ENCODE results near the gene ZNF205. TPM values are rescaled to one million over a fixed set of nuclear protein-coding genes. Genes with fewer than 3 reads are reported as not detected.

ZNF205 gene
- total and polyA plus RNA-seq, 9 of the 15 experiments (the other 6 are each of a cell fraction or from before 2014, with no cell fraction given), result 2.4 to 11.8 (median 5.1) TPM; not detected in 2

GRCh38 chr16:3074860-3075522 is 37.4 kb upstream of the ZNF205 start:
- Histone ChIP-seq H3K4me2 (ENCODE audit: insufficient read depth, low read length) (no peak overlapping the region), H2AFZ (ENCODE audit: low read depth, low read length) (no peak overlapping the region), H3K9me3 (replicated peaks; ENCODE audit: control insufficient read depth, insufficient read depth, low read depth, low read length) (no peaks in the 10 kb centered on the region), H3K9me1 (ENCODE audit: control insufficient read depth, insufficient read depth, low read length) (no peaks in the 10 kb centered on the region), H3K27me3 (ENCODE audit: control insufficient read depth in 2 of 2, insufficient read depth in 2 of 2, low read length in 2 of 2) (peaks cover 7 to 15% of the 10 kb centered on the region in 2 experiments), H3K27ac (ENCODE audit: extremely low read depth, low read depth, low read length) (no peak overlapping the region), H3K9ac (ENCODE audit: insufficient read depth in 1 of 2, low read depth in 2 of 2, low read length in 2 of 2) (0 out of 4 replicates have a peak overlapping the region, but pooled peaks of 1 of the 2 experiments have one; percentile 33), H3K36me3 (ENCODE audit: control insufficient read depth, insufficient read depth, low read length) (no peaks in the 10 kb centered on the region), H4K20me1 (replicated peaks; ENCODE audit: control insufficient read depth, insufficient read depth, low read length) (no peaks in the 10 kb centered on the region), H3K4me3 (no peak overlapping the region), H3K79me2 (ENCODE audit: control insufficient read depth, insufficient read depth, low read length) (no peaks in the 10 kb centered on the region), H3K4me1 (replicated peaks in 1 of 2; ENCODE audit: control insufficient read depth in 2 of 2, insufficient read depth in 2 of 2, low read length in 2 of 2) (peaks cover 6 to 16% of the 10 kb centered on the region in 2 experiments; a peak in 4 of 5 replicates)
- FAIRE-seq, result no peak
- intact Hi-C loops (cut with micrococcal nuclease) (no loop called here), in situ Hi-C loops (cut with MboI) (no loop called here)
- 8% methylated on average over 8 of the region's 9 CpGs for WGBS (ENCODE audit: insufficient coverage, low coverage, missing lambda C conversion rate)
- POLR2A ChIA-PET, result interaction anchor here (1.1 kb wide), 1 partner anchor 55 kb away, joined by 4 read pairs; the partner anchor contains the start of gene TNFRSF12A
- CTCF ChIA-PET (ENCODE audit: low intra/inter-chr PET ratio), result no interaction called here
- BruUV-seq (replicated peaks), result no TSS peak
- ATAC-seq, result no peak
- DNase-seq (ENCODE audit: extremely low read depth in 1 of 4, low spot score in 3 of 4), result peak in 2 of 4 experiments; percentile 17 to 24
- TF ChIP-seq CBX8 (IDR thresholded peaks at IDR 0.05; ENCODE audit: borderline replicate concordance, extremely low read depth, low read depth, low read length, poor library complexity, severe bottlenecking) (no peak), ZEB2 (IDR thresholded peaks at IDR 0.05) (no peak), ETV1 (tag; conservative IDR thresholded peaks at IDR 0.05; ENCODE audit: low read depth) (peak; percentile 35; the same call in 1 of the 2 replicates), ZBTB9 (CRISPR knock-in tag; IDR thresholded peaks at IDR 0.05) (no peak), JUND (IDR thresholded peaks at IDR 0.05; ENCODE audit: borderline replicate concordance, low read depth, low read length) (no peak), JUND (tag; IDR thresholded peaks at IDR 0.05; ENCODE audit: borderline replicate concordance, low read depth, low read length) (no peak), CBFA2T3 (IDR thresholded peaks at IDR 0.05) (peak; percentile 57), TFAP4 (CRISPR knock-in tag; IDR thresholded peaks at IDR 0.05; ENCODE audit: borderline replicate concordance) (peak; percentile 15; the same call in 1 of the 2 replicates), CEBPB (tag; IDR thresholded peaks at IDR 0.05) (peak; percentile 59), KDM5B (IDR thresholded peaks at IDR 0.05; ENCODE audit: insufficient replicate concordance, low read depth, low read length) (no peak), TCF3 (CRISPR knock-in tag; IDR thresholded peaks at IDR 0.05) (peak; percentile 44; the same call in 1 of the 2 replicates), GATA2 (CRISPR knock-in tag; IDR thresholded peaks at IDR 0.05) (peak; percentile 10; the same call in 1 of the 2 replicates), BCOR (IDR thresholded peaks at IDR 0.05) (peak; percentile 49; the same call in 1 of the 2 replicates), RBM25 (IDR thresholded peaks at IDR 0.05; ENCODE audit: low read depth, low read length, severe bottlenecking) (peak; percentile 79)
- TF ChIP-seq, protein P1, sequence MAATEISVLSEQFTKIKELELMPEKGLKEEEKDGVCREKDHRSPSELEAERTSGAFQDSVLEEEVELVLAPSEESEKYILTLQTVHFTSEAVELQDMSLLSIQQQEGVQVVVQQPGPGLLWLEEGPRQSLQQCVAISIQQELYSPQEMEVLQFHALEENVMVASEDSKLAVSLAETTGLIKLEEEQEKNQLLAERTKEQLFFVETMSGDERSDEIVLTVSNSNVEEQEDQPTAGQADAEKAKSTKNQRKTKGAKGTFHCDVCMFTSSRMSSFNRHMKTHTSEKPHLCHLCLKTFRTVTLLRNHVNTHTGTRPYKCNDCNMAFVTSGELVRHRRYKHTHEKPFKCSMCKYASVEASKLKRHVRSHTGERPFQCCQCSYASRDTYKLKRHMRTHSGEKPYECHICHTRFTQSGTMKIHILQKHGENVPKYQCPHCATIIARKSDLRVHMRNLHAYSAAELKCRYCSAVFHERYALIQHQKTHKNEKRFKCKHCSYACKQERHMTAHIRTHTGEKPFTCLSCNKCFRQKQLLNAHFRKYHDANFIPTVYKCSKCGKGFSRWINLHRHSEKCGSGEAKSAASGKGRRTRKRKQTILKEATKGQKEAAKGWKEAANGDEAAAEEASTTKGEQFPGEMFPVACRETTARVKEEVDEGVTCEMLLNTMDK (IDR thresholded peaks at IDR 0.05; ENCODE audit: borderline replicate concordance, insufficient read depth, low read depth, low read length, poor library complexity, severe bottlenecking), result no peak
- TF ChIP-seq, protein P2, sequence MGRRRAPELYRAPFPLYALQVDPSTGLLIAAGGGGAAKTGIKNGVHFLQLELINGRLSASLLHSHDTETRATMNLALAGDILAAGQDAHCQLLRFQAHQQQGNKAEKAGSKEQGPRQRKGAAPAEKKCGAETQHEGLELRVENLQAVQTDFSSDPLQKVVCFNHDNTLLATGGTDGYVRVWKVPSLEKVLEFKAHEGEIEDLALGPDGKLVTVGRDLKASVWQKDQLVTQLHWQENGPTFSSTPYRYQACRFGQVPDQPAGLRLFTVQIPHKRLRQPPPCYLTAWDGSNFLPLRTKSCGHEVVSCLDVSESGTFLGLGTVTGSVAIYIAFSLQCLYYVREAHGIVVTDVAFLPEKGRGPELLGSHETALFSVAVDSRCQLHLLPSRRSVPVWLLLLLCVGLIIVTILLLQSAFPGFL (CRISPR knock-in tag; IDR thresholded peaks at IDR 0.05), result no peak
